Activated effector memory CD4-positive, alpha-beta T cell treated with anti-CD3 and anti-CD28 coated beads, Interleukin-2, amount 50 U/mL, for 16 hours (primary cell): ENCODE results near the gene PACS2.
"Not testable (repeated sequence)": the region's sequence is repeated elsewhere in the genome, so short reads cannot be mapped to it uniquely, and the experiment has no call there.

ENCODE experiments used
- DNase-seq: peaks from one replicate; pipeline ENCODE4 v3.0.0-alpha.2; 2020

Gene PACS2

DNA sequence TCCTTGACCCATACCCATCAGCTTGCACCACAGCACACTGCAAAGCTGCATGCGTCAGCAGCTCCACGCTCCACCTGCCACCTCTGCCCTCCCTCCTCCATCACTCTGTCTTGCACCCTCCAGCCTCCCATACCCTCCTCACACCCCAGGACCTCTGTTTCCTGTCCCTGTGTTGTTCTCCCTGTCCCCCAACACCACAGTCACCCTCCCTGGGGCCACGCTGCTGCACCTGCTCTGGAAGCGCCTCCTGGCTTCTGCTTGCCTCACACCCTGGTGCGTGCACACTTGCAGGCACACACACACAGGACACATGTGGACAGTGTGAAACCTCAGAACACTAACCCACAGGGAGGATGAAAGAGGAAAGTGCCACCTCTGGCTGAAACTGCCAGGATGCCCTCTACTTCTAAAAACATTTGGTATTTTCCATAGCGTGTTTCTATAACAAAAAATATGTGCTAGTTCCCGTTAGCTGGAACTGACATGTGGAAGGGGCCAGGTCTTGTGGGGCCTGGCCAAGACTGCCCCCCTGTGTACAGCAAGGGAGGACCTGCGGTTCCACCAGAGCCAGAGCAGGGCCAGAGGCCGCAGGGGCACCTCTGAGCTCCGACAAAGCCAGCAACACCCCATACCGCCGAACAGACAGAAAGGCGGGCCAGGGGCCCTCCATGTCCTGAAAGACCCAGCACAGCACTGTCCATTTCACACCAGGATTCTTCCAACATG, 23.8 kb upstream of the PACS2 start:
- DNase-seq: no peak

DNA sequence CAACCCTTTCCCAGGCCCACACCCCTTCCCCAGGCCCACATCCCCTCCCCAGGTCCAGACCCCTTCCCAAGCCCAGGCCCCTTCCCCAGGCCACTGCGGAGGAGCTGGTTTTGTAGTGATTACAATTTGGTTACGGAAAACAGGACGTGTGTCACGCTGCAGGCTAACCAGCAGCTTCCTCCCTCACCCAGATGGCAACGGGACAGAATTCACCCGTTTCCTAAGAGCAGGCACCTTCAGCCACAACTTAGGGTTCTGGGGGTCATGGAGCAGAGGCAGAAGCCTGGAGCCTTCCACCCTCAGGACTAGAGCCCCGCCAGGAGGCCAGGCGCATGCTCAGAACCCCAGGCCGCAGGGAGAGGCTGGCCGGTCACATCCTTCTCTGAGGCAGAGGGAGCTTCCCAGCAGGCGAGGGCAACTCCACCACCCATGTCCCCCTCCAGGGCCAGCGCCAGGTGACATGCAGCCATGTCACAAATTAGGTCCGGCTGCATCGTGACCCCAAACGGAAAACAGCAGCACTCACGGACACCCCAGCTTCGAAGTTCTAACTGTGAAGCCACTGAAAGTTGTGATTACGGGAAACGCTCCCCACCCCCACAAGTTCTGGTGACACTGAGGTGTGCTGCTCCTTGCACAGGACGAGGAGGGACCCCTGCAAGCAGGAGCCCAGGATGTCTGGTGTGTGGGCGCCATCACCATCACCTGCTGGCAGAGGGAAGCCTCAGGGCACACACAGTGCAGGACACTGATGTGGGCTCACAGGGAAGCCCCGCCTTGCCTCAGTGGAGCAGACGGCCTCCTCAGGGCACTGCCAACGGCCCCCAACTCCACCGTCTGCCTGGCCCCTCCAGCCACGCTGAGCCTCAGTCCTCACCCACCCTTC, 21.5 kb upstream of the PACS2 start:
- DNase-seq: no peak

DNA sequence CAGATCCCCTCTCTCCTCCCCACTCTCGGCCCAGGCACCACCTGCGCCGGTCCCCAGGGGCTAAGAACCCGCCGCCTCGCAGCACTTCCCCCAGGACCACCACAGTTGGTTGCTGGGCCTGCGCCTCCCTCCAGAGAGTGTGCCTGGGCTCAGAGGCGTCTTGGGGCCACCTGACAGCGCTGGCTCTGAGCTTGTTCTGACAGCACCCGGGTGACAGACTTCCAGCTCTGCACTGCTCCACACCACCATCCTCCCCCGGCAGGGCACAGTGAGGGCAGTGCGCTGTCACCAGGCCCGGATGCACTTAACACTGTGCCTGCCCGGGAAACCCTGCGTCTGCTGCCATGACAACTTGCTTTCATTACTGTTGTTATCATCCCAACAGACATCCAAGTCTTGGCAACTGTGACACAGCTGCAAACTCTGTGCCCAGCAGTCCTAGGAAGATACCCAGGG, 20.4 kb upstream of the PACS2 start:
- DNase-seq: peak; percentile 73

DNA sequence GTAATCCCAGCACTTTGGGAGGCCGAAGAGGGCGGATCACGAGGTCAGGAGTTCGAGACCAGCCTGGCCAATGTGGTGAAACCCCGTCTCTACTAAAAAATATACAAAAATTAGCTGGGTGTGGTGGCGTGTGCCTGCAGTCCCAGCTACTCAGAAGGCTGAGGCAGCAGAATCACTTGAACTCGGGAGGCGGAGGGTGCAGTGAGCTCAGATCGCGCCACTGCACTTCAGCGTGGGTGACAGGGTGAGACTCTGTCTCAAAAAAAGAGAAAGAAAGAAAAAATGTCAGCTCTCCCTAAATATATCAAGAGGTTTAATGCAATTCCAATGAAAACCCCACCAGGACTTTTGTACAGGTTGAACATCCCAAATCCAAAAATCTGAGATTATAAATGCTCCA, 17.2 kb upstream of the PACS2 start:
- DNase-seq: not testable (repeated sequence)

DNA sequence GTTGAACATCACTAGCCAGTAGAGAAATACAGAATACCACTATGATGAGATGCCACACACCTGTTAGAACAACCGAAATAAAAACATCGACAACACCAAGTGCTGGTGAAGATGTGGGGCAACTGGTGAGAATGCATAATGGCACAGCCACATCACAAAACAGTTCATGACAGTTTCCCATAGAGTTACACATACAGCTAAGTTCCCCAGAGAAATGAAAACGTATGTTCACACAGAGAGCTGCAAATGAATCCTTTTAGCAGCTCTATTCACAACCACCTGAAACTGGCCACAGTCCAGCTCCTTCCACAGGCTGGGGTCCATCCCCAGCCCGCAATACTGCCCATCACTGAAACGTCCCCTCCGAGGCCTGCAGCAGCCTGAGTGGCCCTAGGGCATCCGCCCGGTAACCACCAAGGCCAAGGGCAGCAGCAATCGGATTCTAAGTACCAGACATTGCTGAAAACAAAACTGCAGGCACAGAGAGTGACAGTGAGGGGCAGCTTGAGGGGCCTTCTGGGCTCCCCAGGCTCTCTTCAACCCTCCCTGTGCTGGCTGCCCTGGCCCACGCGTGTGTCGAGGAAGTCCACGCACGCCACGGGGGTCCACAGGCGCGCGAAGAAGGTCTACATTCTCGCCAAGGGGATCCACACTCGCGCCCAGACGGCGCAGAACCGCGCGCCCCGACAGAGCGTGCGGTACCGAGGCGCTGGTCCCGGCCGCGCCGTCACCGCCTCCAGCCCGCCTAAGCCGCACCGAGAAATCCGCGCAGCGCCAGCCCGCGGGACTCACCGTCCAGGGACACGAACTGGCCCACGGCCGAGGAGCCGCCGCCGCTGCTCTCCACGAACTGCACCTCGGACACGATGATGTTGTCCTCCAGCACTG, 14.7 kb upstream of the PACS2 start:
- DNase-seq: peak; percentile 75

DNA sequence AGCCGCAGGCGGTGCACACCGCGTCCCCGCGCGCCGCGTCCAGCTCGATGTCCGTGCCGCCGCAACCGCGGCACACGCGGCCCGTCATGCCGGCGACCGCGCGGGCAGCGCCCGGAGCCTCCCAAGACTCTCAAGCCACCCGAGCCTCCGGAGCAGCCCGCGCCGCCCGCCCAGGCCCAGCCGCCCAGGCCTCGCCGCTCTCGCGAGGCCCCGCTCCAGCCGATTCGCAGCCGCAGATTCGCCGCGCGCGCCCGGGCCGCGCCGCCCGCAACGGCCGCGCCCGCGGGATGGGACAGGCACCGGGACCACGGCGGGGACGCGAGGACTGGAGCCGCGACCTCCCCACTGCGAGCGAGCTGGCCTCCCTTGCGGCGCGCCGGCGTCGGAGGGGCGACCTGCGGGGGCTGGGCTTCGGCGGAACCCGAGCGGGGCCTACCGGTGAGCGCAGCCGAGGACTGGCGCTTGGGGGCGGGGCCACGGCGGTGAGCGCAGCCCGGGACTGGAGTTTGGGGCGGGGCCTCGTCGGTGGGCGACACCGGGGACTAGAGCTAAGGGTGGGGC, 13.9 kb upstream of the PACS2 start, which contains the start of gene BRF1:
Gene BRF1 (minus strand): TSS at position 460 of the 561 bp plus-strand sequence. CDS start 372 bp downstream, at position 88.
- DNase-seq: peak; percentile 99

DNA sequence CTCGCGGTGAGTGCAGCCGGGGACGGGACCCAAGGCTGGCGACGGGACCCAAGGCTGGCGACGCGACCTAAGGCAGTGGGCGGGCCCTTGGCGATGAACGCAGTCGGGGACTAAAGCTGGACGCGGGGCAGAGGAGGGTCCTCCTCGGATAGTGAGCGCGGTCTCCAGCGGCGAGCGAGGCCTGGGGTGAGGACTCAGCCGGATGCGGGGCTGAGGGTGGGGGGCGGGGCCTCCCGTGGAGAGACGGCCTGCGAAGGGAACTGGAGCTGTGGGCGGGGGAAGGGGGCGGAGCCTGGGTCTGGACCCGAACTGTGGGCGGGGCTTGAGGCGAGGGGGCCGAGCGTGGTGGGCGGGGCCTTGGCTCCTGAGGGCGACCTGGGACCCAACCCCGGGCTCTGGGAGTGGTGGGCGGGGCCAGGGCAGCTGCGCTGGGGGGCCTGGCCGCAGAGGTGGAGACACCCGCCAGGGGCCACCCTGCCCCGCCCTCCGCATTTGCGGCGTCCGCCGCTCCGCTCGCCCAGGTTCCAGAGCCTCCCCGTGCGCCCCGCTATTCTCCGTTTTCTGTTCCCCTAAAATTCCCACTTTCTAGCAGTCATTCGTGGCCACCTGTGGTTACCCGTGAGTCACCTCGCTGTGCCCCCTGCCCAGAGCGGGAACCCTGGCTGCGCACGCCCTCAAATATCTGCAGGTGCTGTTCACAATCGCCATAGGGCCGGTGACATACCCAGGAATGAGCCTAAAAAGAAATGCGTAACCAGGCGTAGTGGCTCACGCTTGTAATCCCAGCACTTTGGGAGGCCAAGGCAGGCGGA, 13.2 kb upstream of the PACS2 start:
- peak; percentile 99 for DNase-seq

DNA sequence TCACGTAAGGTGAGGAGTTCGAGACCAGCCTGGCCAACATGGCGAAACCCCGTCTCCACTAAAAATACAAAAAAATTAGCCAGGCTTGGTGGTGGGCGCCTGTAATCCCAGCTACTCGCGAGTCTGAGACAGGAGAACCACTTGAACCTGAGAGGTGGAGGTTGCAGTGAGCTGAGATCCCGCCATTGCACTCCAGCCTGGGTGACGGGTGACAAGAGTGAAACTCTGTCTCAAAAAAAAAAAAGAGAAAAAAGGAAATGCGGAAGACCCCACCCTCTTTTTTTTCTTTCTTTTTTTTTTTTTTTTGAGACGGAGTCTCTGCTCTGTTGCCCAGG, 12.7 kb upstream of the PACS2 start:
- DNase-seq: not testable (repeated sequence)

DNA sequence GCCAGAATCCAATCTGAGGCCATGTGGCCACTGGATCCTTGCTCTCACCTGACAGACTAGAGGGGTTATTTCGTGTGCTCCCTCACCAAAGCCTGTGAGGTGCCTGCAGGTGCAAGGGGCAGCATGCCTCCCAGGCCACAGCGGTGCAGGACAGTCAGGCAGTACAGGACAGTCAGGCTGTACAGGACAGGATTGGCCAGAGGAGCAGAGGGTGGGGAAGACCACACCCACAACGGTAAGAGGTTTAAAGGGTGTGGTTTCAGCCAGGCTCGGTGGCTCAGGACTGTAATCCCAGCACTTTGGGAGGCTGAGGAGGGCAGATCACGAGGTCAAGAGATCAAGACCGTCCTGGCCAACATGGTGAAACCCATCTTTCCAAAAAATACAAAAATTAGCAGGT, 10.6 kb upstream of the PACS2 start:
- DNase-seq: no peak

DNA sequence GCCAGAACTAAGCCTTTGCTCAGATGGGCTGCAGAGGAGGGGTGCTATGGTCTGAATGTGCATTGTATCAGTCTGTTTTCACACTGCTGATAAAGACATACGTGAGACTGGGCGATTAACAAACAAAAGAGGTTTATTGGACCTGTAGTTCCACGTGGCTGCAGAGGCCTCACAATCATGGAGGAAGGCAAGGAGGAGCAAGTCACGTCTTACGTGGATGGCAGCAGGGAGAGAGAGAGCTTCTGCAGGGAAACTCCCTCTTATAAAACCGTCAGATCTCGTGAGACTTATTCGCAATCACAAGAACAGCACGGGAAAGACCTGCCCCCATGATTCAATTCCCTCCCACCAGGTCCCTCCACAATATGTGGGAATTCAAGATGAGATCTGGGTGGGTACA, 10.0 kb upstream of the PACS2 start:
- no peak for DNase-seq

DNA sequence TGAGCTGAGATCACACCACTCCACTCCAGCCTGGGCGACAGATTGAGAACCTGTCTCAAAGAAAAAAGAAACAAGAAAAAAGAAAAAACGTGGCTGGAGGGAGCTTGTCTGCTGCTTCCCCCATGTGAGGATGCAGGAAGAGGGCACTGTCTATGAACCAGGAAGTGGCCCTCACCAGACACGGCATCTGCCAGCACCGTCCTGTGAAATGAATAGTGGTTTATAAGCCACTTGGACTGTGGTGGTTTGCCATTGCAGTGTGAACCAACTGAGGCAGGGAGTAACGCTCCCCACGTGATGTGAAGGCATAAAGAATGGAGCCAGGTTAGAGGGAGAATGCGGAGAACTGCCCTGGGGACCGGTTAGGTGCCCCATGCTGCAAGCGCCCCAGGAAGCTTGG, 9.2 kb upstream of the PACS2 start:
- peak; percentile 61 for DNase-seq

DNA sequence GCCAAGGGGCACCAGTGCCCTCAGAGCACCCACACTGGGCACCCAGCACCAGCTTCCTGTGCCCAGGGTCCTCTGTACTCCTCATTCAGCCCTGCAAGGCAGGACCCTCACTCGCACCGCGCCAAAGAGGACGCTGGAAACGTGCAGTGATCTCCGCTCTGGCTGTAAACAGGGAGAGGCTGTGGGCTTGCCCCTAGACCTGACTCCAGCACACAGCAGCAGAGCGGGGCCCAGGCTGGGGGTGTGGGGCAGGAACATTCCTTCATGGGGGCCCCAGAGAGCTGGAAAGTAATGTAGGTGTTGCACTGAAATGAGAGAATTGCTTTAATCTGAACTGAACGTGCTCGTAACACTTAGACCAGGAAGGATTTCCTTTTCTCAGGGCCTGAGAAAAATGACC, 8.8 kb upstream of the PACS2 start:
- no peak for DNase-seq

DNA sequence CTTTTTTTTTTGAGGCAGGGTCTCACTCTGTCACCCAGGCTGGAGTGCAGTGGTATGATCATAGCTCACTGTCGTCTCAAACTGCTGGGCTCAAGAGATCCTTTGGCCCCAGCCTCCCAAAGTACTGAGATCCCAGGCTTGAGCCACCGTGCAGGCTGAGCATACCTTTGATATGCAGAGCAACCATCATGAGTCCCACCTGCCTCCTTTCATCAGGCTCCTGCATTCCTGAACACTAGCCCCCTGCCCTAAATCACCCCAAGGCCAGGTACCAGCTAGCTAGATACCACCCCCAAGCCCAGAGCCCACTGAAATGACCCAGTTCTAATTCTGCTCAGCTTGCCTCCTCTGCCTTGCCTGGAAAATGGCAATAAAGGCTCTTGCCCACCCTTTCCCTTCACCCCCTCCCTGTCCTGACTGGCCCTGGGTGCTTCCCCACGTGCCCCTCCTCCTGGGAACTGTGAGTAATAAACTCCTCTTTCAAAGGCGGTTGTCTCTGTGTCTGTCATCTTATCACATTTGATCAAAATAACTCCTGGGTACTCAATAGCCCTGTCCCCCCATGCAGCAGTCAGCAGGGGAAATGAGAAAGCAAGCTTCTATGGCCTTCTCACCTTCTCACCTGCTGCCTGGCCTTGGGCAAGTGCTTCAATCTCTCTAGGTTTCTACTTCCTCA, 7.4 kb upstream of the PACS2 start:
- no peak for DNase-seq

DNA sequence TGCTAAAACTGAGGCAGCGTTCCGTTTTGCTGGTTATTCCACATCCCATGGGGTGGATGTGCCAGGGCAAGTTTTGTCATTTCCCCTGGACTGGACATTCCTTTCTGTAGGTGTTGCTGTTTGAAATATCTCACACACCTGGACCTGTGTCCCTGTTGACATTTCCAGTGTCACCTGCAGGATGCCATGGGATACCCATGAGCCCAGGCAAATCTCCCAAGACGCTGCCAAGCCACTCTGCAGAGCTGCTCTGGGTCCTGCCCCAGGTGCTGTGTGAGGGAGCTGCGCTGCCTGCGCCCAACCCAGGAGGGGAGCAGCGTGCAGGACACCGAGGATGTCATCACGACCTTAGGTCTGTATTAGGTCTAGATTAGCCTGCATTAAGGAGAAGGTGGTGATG, 5.2 kb upstream of the PACS2 start:
- DNase-seq: no peak

DNA sequence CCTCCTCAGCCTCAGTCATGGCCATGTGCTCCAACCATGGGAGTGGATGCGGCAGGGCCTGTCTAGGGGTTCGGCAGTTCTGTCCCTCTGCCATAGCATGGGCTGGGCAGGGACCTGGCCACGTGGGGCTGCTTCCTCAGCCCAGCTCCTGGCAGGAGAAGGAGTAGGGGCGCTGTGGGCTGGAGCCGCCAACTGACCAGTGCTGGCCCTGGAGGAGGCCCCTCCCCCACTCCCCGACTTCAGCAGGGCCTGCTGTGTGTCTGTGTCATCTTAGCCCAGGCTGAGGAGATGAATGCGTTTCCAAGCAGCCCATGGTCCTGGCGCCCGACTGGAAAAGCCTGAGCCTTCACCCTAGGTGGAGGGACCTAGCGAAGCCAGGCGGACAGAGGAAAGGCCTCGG, 2.7 kb upstream of the PACS2 start:
- no peak for DNase-seq

DNA sequence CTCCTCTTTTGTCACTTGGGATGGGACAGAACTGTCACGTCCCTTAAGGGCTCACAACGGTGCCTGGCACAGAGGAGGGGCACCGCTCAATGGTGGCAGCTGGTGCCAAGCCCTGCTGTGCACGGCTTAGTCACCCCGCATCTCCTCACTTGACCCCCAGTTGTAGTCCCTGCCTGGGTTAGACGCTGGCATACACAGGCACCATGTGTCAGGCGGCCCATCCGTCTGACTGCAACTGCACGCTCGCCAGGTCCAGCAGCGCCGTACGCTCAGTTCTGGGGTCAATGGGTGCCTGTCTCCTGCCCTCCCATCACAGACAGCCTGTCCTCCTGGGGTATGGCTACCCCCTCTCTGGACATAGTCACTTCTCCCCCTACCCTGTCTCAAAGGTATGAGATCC, 1.6 kb upstream of the PACS2 start:
- no peak for DNase-seq

DNA sequence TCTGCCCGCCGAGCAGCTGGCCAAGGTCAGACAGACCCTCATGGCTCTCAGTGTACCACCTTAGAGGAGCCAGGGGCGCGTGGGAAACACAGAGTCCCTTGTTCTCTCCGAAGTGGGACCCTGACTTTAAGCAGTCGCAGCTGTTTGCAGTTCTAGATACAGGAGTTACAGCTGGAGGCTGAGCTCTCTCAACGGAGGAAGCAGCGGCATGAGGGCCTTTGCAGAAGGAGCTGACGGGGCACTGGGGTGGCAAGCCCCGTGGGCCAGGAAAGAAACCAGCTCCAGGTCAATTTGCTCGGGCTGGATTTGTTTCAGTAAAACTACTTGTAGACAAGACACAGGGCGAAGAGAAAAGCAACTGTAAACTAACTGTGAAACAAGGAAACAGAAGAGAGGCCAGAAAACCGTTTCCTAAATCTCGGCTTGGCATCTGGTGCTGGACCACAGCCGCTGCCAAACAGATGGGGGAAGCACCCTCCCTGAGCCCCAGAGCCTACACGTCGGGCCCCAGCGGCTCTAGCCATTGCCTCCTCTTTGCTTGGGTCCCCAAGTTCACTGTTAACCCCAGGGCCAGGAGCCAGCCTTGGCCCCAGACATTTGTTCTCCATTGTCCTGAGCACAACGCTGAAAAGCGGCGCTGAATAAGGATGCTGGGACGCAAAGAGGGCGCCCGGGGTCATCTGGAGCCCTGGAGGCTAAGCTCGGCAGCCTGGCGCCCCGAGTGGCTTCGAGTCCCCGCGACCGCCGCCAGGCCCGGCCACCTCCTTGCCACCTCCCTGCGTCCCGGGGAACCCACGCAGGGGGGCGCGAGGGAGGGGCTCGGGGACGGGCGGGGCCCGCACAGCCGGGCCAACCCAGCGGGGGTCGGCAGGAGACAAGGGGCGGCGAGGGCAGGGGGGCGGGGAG, 914 bp upstream of the PACS2 start:
- DNase-seq: peak; percentile 60

DNA sequence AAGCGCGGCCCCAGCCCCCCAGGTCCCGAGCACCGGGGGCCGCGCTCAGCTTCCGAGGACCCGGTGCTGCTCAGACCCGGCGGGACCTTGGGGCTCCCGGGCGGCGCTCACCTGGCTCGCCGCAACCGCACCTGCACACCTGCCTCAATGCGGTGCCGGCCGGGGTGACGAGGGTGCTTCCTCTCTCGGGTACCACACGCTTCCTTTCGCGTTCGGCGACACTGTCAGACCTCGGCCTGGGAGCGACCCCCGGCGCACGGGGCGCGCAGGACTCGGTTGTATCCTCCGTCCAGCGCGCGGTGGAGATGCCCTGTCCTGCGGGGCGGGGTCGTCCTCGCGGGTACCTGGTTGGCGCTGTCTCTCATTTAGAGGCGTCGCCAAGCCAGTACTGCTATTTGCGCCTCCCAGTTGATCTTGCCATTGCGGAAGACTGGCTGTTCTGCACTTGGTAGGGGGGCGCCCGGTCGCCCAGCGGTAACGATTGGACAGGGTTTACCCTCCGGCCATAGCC, 718 bp downstream of the PACS2 start:
- DNase-seq: peak; percentile 83

DNA sequence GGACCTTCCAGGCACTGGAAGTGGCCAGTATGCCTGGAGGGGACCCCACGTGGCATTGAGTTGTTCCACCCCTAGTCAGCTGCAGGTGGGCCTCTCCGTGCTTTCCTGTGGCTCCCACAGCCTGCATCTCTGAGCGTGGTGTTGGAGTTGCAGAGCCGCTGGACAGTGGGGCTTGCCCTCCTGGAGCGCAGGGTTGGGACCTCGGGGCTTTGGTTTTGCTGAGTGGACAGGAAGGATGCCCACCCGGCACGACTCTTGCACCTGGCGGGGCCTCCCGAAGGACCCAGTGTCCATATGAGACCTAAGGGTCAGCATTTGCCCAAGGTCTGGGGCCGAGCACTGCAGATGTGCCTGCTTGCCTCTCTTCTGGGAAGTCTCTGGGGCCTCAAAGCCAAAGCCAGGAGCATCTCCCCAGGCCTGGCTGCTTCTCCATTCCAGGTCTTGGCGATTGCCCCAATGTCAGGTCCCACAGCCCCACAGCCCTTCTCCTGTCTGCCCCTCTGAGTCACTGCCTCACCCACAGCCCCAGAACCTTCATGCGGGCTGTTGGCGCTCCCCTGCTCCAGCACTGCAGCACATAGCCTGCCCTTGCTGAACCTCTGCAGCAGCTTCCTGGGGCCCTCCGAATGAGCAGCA, 1.5 kb downstream of the PACS2 start:
- peak; percentile 63 for DNase-seq

DNA sequence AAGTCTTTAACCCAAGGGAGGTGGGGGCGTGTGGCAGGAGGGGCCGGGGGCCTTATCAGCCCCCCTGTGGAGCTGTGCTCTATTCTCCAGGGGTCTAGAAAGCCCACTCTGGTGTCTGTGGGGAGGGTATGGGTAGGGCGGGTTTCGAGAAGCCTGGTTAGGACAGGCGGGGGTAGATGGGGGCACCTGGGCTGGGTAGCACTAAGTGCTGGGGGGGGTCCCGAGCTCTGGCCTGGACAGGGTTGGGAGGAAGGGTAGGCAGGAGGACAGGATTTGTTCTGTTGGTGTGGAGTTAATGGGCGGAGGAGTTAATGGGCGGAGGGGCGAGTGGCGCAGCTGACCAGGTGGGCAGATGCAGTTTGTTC, 2.0 kb downstream of the PACS2 start:
- peak; percentile 58 for DNase-seq
